ENCODE results near the gene FLNC.

Gene FLNC

GRCh38 chr7:128871050-128871449 is 40.8 kb downstream of the FLNC start:
- no peak for FAIRE-seq
- DNase-seq (ENCODE audit: insufficient read length, low spot score) = no peak
- no peak for TF ChIP-seq CTCF (IDR thresholded peaks at IDR 0.05; ENCODE audit: insufficient read depth, missing control alignments)

GRCh38 chr7:128872394-128872824 is 42.2 kb downstream of the FLNC start:
- DNase-seq (ENCODE audit: insufficient read length, low spot score) = no peak
- FAIRE-seq = no peak
- peak; percentile 8 for TF ChIP-seq CTCF (IDR thresholded peaks at IDR 0.05; ENCODE audit: insufficient read depth, missing control alignments)

GRCh38 chr7:128873234-128873633 is 43.0 kb downstream of the FLNC start:
- no peak for TF ChIP-seq CTCF (IDR thresholded peaks at IDR 0.05; ENCODE audit: insufficient read depth, missing control alignments)
- no peak for DNase-seq (ENCODE audit: insufficient read length, low spot score)
- no peak for FAIRE-seq

- DNase-seq (ENCODE audit: insufficient read length, low spot score) (no peak), FAIRE-seq (no peak)
- no peak for TF ChIP-seq CTCF (IDR thresholded peaks at IDR 0.05; ENCODE audit: insufficient read depth, missing control alignments)
Observed at GRCh38 chr7:128874140-128875031, 44.2 kb downstream of the FLNC start.

GRCh38 chr7:128875523-128875948 is 45.3 kb downstream of the FLNC start:
- DNase-seq (ENCODE audit: insufficient read length, low spot score) (no peak), FAIRE-seq (no peak)
- no peak for TF ChIP-seq CTCF (IDR thresholded peaks at IDR 0.05; ENCODE audit: insufficient read depth, missing control alignments)

GRCh38 chr7:128876127-128876526 is 45.9 kb downstream of the FLNC start:
- TF ChIP-seq CTCF (IDR thresholded peaks at IDR 0.05; ENCODE audit: insufficient read depth, missing control alignments) = no peak
- DNase-seq (ENCODE audit: insufficient read length, low spot score) (no peak), FAIRE-seq (no peak)

- no peak for TF ChIP-seq CTCF (IDR thresholded peaks at IDR 0.05; ENCODE audit: insufficient read depth, missing control alignments)
- FAIRE-seq (no peak), DNase-seq (ENCODE audit: insufficient read length, low spot score) (no peak)
Observed at GRCh38 chr7:128876586-128876977, 46.4 kb downstream of the FLNC start.

All from D721Med (cell line).